ENCODE data around the gene OR10Z1.

Gene OR10Z1

GRCh38 chr1:158604968-158605367, at the start of gene OR10Z1:
Gene OR10Z1 (plus strand): TSS chr1:158605268. CDS start chr1:158606439, 1,171 bp downstream.
- no peak for DNase-seq (ENCODE audit: low read depth, low spot score)
- H3K4me3 ChIP-seq = no peak within 1 kb of the TSS
- H3K27ac ChIP-seq = no peak within 1 kb of the TSS
- no peaks in the 10 kb centered on the region for H3K36me3 ChIP-seq (ENCODE audit: insufficient read depth, low read length)
- no peaks in the 10 kb centered on the region for H3K9me3 ChIP-seq (ENCODE audit: low read depth, low read length)
- TF ChIP-seq POLR2AphosphoS5 (IDR thresholded peaks at IDR 0.05; ENCODE audit: borderline replicate concordance, low read depth, low read length) (no peak), EZH2 (IDR thresholded peaks at IDR 0.05) (no peak), FOXP2 (optimal IDR thresholded peaks at IDR 0.05; ENCODE audit: control extremely low read depth, extremely low read length, insufficient read depth) (no peak)
- H3K9ac ChIP-seq (ENCODE audit: insufficient read length) = no peak within 1 kb of the TSS

- no peak overlapping the region for H3K4me3 ChIP-seq
- no peak overlapping the region for H3K27ac ChIP-seq
- DNase-seq (ENCODE audit: low read depth, low spot score) = no peak
- no peaks in the 10 kb centered on the region for H3K9me3 ChIP-seq (ENCODE audit: low read depth, low read length)
- no peak overlapping the region for H3K9ac ChIP-seq (ENCODE audit: insufficient read length)
- no peaks in the 10 kb centered on the region for H3K36me3 ChIP-seq (ENCODE audit: insufficient read depth, low read length)
- no peak for TF ChIP-seq EZH2 (IDR thresholded peaks at IDR 0.05)
- TF ChIP-seq POLR2AphosphoS5 (IDR thresholded peaks at IDR 0.05; ENCODE audit: borderline replicate concordance, low read depth, low read length) = no peak
- no peak for TF ChIP-seq FOXP2 (optimal IDR thresholded peaks at IDR 0.05; ENCODE audit: control extremely low read depth, extremely low read length, insufficient read depth)
These were observed 45.4 kb upstream of the OR10Z1 start for GRCh38 chr1:158559696-158560095.

GRCh38 chr1:158563853-158564252, 41.2 kb upstream of the OR10Z1 start:
- H3K9ac ChIP-seq (ENCODE audit: insufficient read length) = no peak overlapping the region
- H3K4me3 ChIP-seq = no peak overlapping the region

GRCh38 chr1:158564608-158565007, 40.5 kb upstream of the OR10Z1 start:
- H3K36me3 ChIP-seq (ENCODE audit: insufficient read depth, low read length) = no peaks in the 10 kb centered on the region

More at GRCh38 chr1:158563853-158564252, 41.2 kb upstream of the OR10Z1 start:
- no peak for DNase-seq (ENCODE audit: low read depth, low spot score)
- Histone ChIP-seq H3K36me3 (ENCODE audit: insufficient read depth, low read length) (no peaks in the 10 kb centered on the region), H3K27ac (no peak overlapping the region), H3K9me3 (ENCODE audit: low read depth, low read length) (no peaks in the 10 kb centered on the region)
- TF ChIP-seq POLR2AphosphoS5 (IDR thresholded peaks at IDR 0.05; ENCODE audit: borderline replicate concordance, low read depth, low read length) = no peak

GRCh38 chr1:158570480-158570879, 34.6 kb upstream of the OR10Z1 start, which contains the start of gene OR6P1:
Gene OR6P1 (minus strand): TSS chr1:158570580. CDS start chr1:158563604, 6,976 bp downstream.
- no peak for DNase-seq (ENCODE audit: low read depth, low spot score)
- no peak within 1 kb of the TSS for H3K27ac ChIP-seq
- H3K9me3 ChIP-seq (ENCODE audit: low read depth, low read length) = no peaks in the 10 kb centered on the region
- no peak within 1 kb of the TSS for H3K9ac ChIP-seq (ENCODE audit: insufficient read length)
- no peak within 1 kb of the TSS for H3K4me3 ChIP-seq
- no peaks in the 10 kb centered on the region for H3K36me3 ChIP-seq (ENCODE audit: insufficient read depth, low read length)
- TF ChIP-seq POLR2AphosphoS5 (IDR thresholded peaks at IDR 0.05; ENCODE audit: borderline replicate concordance, low read depth, low read length) = no peak
- TF ChIP-seq EZH2 (IDR thresholded peaks at IDR 0.05) = no peak
- TF ChIP-seq FOXP2 (optimal IDR thresholded peaks at IDR 0.05; ENCODE audit: control extremely low read depth, extremely low read length, insufficient read depth) = no peak

More at GRCh38 chr1:158564608-158565007, 40.5 kb upstream of the OR10Z1 start:
- H3K9ac ChIP-seq (ENCODE audit: insufficient read length) = no peak overlapping the region
- H3K27ac ChIP-seq = no peak overlapping the region
- no peak overlapping the region for H3K4me3 ChIP-seq
- no peak for TF ChIP-seq EZH2 (IDR thresholded peaks at IDR 0.05)
- TF ChIP-seq FOXP2 (optimal IDR thresholded peaks at IDR 0.05; ENCODE audit: control extremely low read depth, extremely low read length, insufficient read depth) = no peak
- TF ChIP-seq POLR2AphosphoS5 (IDR thresholded peaks at IDR 0.05; ENCODE audit: borderline replicate concordance, low read depth, low read length) = no peak
- H3K9me3 ChIP-seq (ENCODE audit: low read depth, low read length) = no peaks in the 10 kb centered on the region
- DNase-seq (ENCODE audit: low read depth, low spot score) = no peak

GRCh38 chr1:158572226-158572625, 32.8 kb upstream of the OR10Z1 start:
- no peaks in the 10 kb centered on the region for H3K36me3 ChIP-seq (ENCODE audit: insufficient read depth, low read length)
- TF ChIP-seq FOXP2 (optimal IDR thresholded peaks at IDR 0.05; ENCODE audit: control extremely low read depth, extremely low read length, insufficient read depth) (no peak), EZH2 (IDR thresholded peaks at IDR 0.05) (no peak), POLR2AphosphoS5 (IDR thresholded peaks at IDR 0.05; ENCODE audit: borderline replicate concordance, low read depth, low read length) (no peak)
- no peak overlapping the region for H3K9ac ChIP-seq (ENCODE audit: insufficient read length)
- no peaks in the 10 kb centered on the region for H3K9me3 ChIP-seq (ENCODE audit: low read depth, low read length)
- DNase-seq (ENCODE audit: low read depth, low spot score) = no peak
- H3K4me3 ChIP-seq = no peak overlapping the region
- no peak overlapping the region for H3K27ac ChIP-seq

- H3K27ac ChIP-seq = no peak overlapping the region
These were observed 27.5 kb upstream of the OR10Z1 start for GRCh38 chr1:158577561-158577960.

GRCh38 chr1:158579733-158580132, 25.3 kb upstream of the OR10Z1 start, which contains the start of gene OR10X1:
Gene OR10X1 (minus strand): TSS chr1:158579899. CDS start chr1:158579899, 0 bp downstream.
- H3K4me3 ChIP-seq = no peak within 1 kb of the TSS
- H3K9me3 ChIP-seq (ENCODE audit: low read depth, low read length) = no peaks in the 10 kb centered on the region
- no peak within 1 kb of the TSS for H3K27ac ChIP-seq
- TF ChIP-seq FOXP2 (optimal IDR thresholded peaks at IDR 0.05; ENCODE audit: control extremely low read depth, extremely low read length, insufficient read depth) (no peak), EZH2 (IDR thresholded peaks at IDR 0.05) (no peak), POLR2AphosphoS5 (IDR thresholded peaks at IDR 0.05; ENCODE audit: borderline replicate concordance, low read depth, low read length) (no peak)
- H3K36me3 ChIP-seq (ENCODE audit: insufficient read depth, low read length) = no peaks in the 10 kb centered on the region
- DNase-seq (ENCODE audit: low read depth, low spot score) = no peak
- no peak within 1 kb of the TSS for H3K9ac ChIP-seq (ENCODE audit: insufficient read length)

More at GRCh38 chr1:158577561-158577960, 27.5 kb upstream of the OR10Z1 start:
- no peak overlapping the region for H3K4me3 ChIP-seq
- no peaks in the 10 kb centered on the region for H3K36me3 ChIP-seq (ENCODE audit: insufficient read depth, low read length)
- no peaks in the 10 kb centered on the region for H3K9me3 ChIP-seq (ENCODE audit: low read depth, low read length)
- H3K9ac ChIP-seq (ENCODE audit: insufficient read length) = no peak overlapping the region
- no peak for DNase-seq (ENCODE audit: low read depth, low spot score)
- no peak for TF ChIP-seq POLR2AphosphoS5 (IDR thresholded peaks at IDR 0.05; ENCODE audit: borderline replicate concordance, low read depth, low read length)
- no peak for TF ChIP-seq EZH2 (IDR thresholded peaks at IDR 0.05)
- no peak for TF ChIP-seq FOXP2 (optimal IDR thresholded peaks at IDR 0.05; ENCODE audit: control extremely low read depth, extremely low read length, insufficient read depth)

- Histone ChIP-seq H3K36me3 (ENCODE audit: insufficient read depth, low read length) (no peaks in the 10 kb centered on the region), H3K4me3 (no peak overlapping the region), H3K9ac (ENCODE audit: insufficient read length) (no peak overlapping the region), H3K27ac (no peak overlapping the region), H3K9me3 (ENCODE audit: low read depth, low read length) (no peaks in the 10 kb centered on the region)
- no peak for DNase-seq (ENCODE audit: low read depth, low spot score)
- TF ChIP-seq FOXP2 (optimal IDR thresholded peaks at IDR 0.05; ENCODE audit: control extremely low read depth, extremely low read length, insufficient read depth) = no peak
- TF ChIP-seq EZH2 (IDR thresholded peaks at IDR 0.05) = no peak
- TF ChIP-seq POLR2AphosphoS5 (IDR thresholded peaks at IDR 0.05; ENCODE audit: borderline replicate concordance, low read depth, low read length) = no peak
These were observed 21.1 kb upstream of the OR10Z1 start for GRCh38 chr1:158583962-158584361.
